Fibroblast of upper back skin (primary cell): ENCODE measurements around the gene PPP3CB.
"Not testable (repeated sequence)": the region's sequence is repeated elsewhere in the genome, so short reads cannot be mapped to it uniquely, and the experiment has no call there.

Source experiments
- DNase-seq: peaks from one replicate; pipeline ENCODE4 v3.0.0-alpha.2; 2013

PPP3CB gene

DNA sequence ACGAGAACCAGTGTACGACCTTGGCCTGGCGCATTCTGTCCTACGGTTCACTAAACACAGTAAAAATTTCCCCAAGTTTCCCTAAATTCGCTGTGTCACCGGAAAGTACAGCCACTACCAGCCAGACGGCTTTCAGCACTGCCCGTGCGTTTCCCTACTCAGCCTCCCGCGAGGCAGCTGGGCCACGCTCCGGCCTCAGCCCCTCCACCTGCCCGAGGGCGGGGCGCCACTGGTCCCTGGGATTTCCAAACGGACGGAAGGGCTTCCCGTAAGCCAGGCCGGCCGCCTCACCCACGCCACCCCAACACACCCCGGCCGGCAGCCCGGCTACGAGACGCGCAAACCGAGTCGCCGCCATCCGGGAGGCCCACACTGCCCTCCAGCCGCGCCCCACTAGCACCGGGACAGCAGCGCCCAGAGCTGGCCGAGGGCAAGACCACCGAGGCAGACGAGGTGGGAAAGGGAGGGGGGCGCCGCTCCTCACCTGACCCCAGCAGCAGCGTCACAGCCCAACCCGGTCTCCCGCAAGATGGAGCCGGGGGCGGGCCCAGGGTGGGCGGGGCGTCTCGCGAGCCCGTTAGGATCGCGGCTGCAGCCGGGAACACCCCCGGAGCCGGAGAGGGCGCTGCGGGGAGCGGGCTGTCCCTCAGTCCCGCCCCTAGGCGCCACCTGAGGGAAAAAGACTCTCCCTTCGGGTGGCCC, 82.1 kb downstream of the PPP3CB start, which contains the start of gene ANXA7:
Gene ANXA7 (minus strand): TSS at position 531 of the 702 bp plus-strand sequence. CDS start 13,202 bp downstream, outside the sequence.
- DNase-seq, result peak; percentile 79

DNA sequence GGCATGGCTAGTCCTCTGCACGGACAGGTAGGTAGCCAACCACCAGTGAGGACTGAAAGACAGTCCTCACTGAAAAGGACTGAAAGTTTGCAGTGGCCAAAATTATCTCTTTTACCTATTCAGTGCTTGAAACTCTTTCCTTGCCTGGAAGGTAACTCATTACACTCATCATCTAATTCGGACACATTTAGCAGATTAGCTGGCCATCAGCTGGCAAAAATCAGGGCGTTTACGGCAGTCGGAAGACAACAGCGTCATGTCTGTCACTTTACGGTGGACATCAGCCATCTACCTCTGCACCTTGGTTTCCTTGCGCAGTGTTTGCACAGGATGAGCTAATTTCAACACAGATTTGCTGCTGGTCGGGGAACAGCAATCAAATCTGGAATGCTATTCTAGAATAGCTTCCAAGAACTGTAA, 82.7 kb downstream of the PPP3CB start:
- peak; percentile 24 for DNase-seq

DNA sequence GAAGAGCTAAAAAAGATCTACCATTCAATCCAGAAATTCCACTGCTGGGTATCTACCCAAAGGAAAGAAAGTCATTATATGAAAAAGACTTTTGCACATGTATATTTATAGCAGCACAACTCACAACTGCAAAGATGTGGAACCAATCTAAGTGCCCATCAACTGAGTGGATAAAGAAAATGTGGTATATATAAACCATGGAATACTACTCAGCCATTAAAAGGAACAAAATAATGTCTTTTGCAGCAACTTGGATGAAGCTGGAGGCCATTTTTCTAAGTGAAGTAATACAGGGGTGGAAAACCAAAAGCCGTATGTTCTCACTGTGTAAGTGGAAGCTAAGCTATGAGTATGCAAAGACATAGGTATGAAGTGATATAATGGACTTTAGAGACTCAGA, 84.9 kb downstream of the PPP3CB start:
- no peak for DNase-seq

DNA sequence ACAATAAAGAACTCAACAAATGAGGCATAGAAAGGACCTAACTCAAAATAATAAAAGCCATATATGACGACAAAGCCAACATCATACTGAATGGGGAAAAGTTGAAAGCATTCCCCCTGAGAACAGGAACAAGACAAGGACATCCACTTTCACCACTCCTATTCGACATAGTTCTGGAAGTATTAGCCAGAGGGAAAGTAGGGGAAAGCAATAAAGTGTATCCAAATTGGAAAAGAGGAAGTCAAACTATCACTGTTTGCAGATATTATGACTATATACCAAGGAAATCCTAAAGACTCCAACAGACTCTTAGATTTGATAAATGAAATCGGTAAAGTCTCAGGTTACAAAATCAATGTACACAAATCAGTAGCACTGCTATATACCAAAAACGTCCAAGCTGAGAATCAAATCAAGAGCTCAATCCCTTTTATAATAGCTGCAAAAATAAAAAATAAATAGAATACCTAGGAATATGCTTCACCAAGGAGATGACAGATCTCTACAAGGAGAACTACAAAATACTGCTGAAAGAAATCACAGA, 86.8 kb downstream of the PPP3CB start:
- DNase-seq, result no peak

DNA sequence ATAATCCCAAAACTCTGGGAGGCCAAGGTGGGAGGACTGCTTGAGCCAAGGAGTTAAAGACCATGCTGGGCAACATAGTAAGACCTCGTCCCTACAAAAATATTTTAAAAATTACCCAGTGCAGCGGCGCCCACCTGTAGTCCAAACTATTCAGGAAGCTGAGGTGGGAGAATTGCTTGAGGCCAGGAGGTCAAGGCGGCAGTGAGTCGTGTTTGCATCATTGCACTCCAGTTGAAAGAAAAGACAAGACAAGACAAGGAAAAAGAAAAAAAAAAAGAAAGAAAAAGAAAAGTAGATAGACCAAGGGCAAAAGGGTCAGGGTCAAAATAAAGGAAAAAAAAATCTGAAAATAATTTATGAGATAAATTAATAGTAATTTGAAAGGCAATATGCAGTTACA, 87.8 kb downstream of the PPP3CB start:
- no peak for DNase-seq

DNA sequence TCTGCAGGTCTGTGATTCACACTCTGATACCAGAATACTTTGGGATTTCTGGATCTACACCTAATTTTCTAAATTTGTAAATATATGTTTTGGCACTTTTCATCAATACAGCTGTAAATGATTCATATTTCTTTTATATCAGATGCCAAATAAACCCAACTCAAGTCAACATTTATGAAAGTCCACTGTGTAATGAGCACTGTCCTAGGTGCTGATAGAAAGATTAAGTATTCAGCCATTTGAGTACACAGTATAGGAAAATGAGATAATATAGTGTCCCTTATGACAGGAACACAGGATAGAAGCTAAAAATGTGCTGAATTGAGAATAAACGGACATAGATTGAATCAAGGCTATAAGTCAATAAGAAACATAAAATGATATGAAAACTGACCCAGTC, 88.3 kb downstream of the PPP3CB start:
- no peak for DNase-seq

DNA sequence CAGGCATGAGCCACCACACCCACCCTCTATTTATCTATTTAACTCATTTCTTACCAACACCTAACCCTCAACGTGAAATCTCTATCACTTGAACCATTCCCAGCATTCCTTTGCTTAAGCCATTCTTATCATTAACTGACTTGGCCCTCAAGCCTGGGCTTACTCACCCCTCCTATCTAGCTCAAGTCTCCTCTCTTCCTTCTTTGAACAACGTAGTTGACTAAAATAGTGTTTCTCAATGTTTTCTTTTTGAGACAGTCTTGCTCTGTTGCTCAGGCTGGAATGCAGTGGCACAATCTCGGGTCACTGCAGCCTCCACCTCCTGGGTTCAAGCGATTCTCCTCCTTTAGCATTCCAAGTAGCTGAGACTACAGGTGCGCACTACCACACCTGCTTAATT, 89.0 kb downstream of the PPP3CB start:
- DNase-seq, result no peak

DNA sequence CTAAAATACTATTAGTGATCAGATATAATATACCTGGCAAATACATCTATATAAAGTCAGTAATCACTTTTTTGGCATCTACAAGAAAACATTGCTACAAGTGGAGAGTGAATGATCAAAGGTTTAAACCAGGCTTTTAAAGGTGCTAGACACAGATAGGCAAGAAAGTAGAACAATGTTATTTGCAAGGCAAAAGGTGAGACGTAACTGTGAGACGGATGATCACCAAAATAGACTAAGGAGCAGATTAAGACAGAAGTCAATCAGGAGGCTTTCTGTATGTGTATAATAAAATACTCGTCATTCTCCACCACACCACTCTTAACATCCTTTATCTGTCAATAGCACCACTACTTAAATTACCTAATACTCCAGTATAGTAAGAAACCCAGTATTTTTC, 90.3 kb downstream of the PPP3CB start:
- no peak for DNase-seq

DNA sequence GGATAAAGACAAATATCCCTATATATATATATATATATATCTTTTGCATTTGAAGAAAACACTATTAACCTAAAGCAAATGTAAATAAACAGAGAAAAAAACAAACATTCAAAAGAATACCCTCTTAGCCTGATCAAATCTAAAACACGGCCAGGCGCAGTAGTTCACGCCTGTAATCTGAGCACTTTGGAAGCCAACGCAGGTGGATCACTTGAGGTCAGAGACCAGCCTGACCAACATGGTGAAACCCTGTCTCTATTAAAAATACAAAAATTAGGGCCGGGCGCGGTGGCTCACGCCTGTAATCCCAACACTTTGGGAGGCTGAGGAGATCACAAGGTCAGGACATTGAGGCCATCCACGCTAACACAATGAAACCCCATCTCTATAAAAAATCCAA, 91.1 kb downstream of the PPP3CB start:
- DNase-seq, result no peak

DNA sequence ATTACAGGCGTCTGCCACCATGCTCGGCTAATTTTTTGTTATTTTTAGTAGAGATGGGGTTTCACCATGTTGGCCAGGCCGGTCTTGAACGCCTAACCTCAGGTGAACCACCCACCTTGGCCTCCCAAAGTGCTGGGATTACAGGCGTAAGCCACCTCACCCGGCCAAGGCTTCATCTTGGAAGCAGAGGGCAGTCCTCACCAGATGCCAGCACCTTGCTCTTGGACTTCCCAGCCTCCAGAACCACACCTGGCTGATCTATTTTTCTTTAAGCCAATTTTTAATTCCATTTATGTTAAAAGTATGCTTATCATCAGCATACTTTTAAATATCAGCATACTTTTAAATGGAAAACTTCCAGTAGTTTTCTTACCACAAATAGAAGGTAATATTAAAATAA, 94.2 kb downstream of the PPP3CB start:
- DNase-seq, result no peak

DNA sequence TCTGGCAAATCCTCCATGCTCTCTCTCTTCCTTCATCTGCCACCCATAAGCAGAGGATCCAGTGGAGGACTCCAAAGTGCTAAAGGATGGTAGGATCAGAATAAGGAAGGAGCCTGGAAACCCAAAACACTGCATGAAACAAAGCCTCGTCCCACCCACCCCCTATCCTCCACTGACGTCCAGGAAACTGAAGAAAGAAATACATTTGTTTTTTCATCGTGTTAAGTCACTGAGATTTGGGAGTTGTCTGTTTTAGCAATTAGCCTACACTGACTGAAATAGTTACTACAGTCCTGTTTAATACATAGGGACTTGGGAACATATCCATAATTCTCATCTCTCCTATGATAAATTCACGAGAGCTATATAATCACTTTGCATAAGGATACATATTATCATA, 96.8 kb downstream of the PPP3CB start:
- no peak for DNase-seq

DNA sequence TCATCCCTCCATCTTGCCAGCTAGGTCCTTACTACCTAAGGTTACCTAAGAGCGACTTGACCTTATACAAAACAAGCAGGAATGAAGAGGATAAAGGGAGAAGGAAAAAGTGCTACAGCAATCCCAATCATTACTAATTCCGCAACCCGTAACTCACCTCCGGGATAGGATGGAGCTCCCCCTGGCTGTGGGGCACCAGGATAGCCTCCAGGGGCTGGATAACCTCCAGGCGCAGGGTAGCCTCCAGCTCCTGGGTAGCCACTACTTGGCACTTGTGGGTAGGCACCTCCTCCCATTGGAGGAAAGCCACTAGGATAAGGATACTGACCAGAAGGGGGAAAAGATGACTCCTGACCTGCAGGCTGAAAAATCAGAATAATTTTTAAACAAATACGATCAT, 97.8 kb downstream of the PPP3CB start:
- DNase-seq, result no peak

DNA sequence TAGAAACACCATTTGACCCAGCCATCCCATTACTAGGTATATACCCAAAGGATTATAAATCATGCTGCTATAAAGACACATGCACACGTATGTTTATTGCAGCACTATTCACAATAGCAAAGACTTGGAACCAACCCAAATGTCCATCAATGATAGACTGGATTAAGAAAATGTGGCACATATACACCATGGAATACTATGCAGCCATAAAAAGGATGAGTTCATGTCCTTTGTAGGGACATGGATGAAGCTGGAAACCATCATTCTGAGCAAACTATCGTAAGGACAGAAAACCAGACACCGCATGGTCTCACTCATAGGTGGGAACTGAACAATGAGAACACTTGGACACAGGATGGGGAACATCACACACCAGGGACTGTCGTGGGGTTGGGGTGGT, 101.5 kb downstream of the PPP3CB start:
- not testable (repeated sequence) for DNase-seq

DNA sequence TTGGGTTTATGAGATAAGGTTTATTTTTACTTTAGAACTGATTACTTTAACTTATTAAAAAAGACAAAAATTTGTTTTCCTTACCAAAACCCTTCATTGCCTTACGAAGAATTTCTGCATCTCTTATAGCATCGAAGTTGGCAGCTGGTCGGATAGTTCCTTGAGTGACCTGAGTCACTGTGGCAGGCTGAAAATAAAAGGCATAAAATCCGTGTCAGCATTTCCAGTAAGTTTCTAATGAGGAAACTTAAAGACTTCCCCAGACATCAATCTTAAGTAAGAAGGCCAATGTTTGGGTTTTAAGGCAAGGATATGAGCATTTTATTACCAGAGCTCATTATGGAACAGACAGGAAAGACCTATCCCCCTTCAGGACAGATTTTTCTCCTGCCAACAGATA, 107.6 kb downstream of the PPP3CB start:
- no peak for DNase-seq

DNA sequence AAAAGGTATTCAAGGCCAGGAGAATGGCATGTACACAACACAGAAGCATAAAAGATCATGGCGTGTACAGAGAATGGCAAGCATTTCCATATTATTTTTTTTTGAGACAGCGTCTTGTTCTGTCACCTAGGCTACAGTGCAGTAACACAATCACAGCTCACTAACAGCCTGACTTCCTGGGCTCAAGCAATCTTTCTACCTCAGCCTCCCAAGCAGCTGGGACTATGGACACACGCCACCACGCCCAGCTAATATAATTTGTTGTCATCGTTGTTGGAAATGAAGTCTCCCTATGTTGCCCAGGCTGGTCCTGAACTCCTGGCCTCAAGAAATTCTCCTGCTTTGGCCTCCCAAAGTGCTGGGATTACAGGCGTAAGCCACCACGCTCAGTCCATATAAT, 109.2 kb downstream of the PPP3CB start:
- DNase-seq, result no peak
